GM19240 (cell line): ENCODE results near the gene FBXO3.
"Not testable (repeated sequence)": the region's sequence is repeated elsewhere in the genome, so short reads cannot be mapped to it uniquely, and the experiment has no call there.

Experiments used
- DNase-seq: peaks from one replicate; pipeline ENCODE4 v3.0.0; 2011; ENCODE audit warnings: low spot score; ENCODE audit not compliant: insufficient read length

Gene FBXO3

DNA sequence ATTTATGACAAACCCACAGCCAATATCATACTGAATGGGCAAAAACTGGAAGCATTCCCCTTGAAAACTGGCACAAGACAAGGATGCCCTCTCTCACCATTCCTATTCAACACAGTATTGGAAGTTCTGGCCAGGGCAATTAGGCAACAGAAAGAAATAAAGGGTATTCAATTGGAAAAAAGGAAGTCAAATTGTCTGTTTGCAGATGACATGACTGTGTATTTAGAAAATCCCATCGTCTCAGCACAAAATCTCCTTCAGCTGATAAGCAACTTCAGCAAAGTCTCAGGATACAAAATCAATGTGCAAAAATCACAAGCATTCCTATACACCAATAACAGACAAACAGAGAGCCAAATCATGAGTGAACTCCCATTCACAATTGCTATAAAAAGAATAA lies 46.8 kb downstream of the FBXO3 start:
- DNase-seq, result not testable (repeated sequence)

DNA sequence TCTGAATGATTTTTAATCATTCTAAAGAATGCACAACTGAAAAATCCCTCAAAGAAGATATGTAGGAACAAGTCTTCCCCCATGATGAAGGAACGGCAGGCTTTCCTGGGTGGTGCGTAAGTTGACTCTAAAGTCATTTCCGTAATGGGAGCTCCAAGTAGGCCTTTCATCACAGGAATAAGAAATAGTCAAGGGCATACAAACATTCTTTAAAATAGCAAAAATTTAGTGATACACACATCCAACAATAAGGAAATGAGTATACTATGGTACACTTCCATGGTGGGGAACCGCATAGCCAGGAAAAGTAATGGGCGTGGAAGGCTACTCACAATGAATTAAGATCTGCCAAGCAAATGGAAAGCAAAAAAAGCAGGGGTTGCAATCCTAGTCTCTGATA lies 48.8 kb downstream of the FBXO3 start:
- no peak for DNase-seq

DNA sequence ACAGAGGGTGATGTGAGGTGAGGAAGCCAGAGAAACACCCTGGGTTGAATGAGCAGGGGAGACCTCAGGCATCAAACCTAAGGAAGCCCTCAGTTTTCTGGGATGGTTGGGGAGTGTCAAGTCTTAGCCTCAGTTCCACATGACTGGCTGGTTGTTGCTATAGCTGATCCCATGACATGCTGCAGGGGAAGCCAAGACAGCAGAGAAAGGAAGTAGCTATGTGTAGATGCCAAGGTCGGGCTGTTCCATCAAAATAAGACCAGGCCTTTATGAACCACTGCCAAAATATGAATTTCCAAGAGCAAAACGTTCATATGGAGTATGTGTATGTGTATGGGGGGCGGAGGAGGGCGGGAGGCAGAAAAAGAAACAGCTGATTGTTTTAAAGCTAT lies 49.7 kb downstream of the FBXO3 start:
- no peak for DNase-seq

DNA sequence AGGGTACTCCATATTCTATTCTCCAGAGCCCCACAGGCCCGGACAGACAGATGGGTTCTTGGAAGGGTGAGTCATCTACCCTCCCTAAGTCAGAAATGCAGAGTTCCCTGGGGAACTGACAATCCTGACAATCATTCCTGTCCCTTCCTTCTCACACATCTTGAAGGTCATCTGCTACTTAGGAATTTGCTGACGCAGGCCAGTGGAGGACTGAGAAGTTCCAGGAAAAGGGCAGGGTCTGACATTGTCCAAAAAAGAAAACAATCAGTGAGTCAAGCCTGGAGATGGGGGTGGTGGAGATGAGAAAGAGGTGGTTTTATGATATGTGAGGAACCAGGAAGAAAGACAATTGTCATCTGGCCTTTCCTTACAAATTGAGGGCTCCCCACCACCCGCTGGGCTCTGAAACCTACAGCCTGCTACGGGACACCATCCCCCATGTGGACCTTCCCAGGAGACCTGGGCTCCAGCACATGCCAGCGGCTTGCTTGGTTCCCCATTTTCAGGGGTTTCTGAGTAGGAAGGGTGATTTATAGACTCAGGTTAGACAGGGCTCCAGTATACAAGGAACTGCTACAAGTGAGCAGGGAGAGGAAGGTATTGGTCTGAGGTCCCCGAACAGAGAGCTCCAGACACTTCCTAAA lies 51.0 kb downstream of the FBXO3 start:
- DNase-seq, result no peak

DNA sequence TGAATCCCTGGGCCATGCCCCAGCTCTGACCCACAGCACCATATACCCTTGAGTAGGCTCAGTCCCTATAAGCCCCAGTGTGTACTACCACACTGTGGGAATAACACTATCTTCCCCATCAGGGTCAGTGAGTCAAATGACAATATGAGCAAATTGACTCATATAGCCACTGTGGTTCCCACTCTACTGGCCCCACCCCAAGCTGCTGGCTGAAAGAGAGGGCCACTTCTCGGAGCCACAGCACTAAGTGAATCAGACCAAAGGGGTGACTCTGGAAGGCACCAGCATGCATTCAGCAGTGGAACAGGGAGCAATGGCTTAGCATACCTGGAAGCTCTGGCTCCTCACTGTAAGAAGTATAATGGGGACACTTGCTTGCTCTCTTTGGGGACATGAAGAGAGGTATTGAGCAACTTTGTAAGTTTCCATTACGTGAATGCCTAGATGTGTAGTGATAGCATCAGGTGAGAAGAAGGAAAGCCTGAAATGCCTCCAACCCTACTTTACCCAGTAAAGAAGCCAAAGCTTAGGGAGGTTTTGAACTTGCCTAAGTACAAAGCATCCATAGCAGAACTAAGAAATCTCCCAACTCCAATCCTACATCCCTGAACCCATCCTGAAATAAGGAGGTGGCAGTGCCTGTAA lies 51.6 kb downstream of the FBXO3 start:
- DNase-seq, result peak; percentile 12

DNA sequence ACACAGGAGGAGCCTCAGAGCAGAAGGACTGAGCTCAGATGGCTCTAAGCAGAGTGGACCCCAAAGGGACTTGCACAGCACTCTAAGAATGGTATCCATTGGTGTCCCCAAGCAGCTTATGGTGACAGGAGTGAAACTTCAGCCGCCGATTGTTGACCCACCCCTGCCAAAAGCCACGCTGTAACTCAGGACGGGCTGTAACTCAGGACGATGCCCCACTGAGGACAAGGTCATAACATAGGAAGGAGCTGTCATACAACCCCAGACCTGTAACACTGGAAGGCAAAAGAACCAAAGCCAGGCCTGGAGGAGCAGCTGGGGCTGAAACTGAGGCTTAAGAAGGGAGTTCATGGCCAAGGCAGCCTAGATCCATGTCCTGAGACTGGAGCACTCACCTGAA lies 52.3 kb downstream of the FBXO3 start:
- DNase-seq, result no peak

DNA sequence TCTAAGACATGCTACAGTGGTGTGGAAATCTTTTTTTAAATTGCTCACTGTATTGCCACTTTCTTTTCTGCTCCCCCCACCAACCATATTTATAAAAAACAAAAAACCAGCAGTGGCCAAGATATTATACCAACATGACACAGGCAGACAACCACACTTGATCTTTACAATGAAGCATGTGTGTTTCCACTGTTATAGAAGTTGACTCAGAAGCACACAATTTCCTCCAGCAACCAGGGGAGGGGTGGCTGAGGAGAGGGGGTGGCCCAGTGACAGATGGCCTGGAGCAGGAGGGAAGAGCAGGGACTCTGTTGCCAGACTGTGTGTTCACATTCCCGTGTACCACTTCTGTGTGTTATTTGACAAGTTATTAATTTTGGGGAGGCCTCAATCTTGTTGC lies 52.9 kb downstream of the FBXO3 start:
- no peak for DNase-seq

DNA sequence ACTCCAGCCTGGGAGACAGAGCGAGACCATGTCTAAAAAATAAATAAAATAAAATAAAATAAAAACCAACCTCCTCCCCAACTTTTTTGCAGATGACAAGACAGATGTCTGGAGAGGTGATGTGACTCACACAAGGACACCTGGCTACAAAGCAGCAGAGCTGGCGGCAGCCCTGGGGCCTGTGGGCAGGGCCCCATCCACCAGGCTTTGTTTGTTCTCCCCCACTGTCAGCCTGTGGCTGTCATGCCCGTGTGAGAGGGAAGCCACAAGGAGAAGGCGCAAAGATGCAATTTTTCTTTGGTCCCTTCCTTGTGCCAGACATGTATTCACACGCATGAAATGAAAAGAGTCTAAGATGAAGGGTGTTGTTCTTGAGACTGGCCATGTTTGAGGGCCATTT lies 54.7 kb downstream of the FBXO3 start:
- DNase-seq, result no peak

DNA sequence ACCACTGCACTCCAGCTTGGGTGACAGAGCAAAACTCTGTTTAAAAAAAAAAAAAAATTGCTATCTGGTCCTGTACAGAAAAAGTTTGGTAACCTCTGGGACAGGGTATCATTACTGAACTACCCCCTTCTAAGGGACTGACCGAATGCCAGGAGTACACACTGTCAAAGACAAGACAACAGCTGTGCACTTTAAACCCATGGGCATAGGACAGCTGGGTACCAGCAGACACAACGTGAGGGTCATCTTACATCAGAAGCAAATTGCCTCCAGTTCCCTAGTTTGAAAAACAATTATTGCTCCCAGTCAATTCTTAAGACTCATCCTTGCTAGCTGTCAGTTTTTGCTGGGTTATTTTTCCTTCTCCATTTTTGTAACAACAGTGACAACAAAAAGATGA lies 55.9 kb downstream of the FBXO3 start:
- DNase-seq, result no peak

DNA sequence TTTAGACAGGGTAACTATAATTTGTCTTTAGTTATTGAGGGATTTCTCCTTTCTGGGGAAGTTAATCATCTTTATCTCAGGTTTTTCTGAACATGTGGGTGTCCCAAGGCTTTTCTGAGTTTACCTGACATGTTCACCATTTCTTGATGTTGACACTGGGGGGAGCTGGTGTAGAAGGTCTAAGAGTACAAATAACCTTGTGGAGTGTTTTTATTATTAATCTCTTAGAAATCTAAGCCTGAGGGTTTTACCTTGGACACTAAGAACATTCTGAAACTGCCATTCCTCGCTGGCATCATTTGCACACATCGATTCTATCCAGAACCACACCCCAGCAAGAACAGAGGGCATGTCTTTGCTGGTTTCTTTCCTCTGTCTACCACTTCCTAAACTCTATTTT lies 58.1 kb downstream of the FBXO3 start:
- no peak for DNase-seq

DNA sequence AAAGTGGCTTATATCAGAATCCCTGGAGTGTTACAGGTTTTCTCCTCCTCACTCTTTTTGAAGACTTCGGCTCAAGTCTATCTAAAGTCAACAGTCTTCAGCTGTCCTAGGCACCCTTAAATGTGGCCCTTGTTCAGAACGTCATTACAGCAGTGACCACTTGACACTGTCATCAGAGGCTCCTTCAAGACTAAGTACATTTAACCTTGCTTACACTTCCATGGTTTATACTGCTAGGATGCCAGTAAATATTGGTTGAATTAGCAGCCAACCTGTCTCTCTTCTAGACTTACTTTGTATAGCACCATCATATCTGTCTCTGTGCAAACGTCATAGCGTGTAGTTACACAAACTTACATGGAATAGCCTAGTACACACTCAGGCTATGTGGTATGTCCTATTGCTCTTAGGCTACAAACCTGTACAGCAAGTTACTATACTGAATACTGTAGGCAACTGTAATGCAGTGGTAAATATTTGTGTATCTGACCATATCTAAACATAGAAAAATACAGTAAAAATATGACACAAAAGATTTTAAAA lies 60.4 kb downstream of the FBXO3 start:
- no peak for DNase-seq

DNA sequence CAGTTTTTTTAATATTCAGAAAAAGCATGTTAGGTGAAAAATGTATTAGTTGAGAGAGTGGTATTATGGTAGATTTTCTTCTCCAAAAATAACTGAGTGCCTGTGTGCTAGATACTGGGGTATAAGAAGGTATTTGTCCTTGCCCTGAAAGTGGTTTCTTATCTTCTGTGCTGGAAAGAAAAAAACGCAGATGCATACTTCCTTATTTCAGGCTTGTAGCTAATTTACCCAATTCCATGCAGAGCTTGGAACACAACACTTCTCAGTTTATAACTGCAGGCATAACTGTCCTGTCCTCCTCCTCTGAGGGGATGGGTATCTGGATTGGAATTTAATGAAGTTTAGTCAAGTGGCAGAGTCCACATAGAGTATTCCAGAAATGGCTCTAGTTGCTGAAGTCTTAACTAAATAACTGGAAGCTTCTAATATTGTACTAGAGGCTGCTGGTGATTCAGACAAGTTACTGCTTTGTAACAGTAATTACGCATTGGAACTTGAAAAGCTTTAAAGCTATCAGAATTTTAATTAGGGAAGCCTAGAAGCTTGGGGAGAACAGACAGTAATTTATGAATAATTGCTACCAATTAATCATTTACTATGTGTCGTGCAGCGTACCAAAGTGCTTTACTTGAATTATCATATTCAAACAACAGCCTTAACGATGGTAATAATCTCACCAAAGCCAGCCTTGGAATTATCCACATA lies 61.0 kb downstream of the FBXO3 start:
- DNase-seq, result no peak

DNA sequence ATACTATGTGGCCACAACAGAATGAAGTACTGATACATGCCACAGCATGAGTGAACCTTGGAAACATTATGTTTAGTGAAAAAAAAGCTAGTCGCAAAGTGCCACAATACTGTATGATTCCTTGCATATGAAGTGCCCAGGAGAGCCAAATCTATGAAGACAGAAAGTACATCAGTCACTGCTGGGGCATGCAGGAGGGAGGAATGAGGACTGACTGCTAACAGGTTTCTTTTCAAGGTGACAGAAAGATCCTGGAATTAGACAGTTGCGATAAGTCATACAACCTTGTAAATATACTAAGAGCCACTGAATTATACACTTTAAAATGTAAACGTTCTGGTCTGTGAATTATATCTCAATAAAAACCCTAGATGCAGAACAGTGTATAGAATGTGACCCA lies 61.9 kb downstream of the FBXO3 start:
- no peak for DNase-seq

DNA sequence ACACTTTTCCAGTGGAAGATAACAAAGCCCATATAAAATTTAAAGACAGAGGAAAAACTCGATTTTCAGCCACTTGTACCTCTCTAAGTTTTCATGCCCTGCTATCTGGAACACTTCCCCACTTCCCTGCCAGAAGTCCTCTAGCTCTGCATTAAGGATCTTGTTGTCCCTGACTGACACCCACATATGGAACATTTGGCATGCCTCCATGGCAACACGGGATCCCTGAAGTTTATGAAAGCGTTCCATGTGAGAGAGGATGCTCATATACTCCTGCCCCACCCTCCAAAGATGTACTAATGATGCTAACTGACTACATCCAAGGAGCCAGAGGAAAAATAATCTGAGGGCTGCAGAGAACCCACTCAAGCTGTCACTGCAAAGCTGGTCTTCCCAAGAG lies 64.9 kb downstream of the FBXO3 start:
- no peak for DNase-seq

DNA sequence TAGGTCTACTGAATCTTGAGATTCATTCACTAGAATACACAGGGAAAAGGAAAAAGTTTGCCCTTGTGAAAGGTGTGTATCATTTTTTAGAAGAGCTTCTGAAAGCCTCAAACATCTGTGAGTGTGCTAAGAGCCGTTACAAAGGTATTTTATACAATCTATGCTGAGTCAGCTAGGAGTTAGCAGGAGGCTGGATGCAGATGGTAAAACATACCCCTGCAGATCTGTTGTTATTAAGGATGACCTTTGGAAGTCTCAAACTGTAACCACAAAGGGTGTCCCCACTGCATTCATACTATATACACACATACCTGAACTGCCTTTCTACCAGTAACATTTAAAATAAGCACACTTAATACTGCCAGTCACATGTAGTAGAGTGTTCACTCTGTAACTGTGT lies 65.3 kb downstream of the FBXO3 start:
- DNase-seq, result no peak

DNA sequence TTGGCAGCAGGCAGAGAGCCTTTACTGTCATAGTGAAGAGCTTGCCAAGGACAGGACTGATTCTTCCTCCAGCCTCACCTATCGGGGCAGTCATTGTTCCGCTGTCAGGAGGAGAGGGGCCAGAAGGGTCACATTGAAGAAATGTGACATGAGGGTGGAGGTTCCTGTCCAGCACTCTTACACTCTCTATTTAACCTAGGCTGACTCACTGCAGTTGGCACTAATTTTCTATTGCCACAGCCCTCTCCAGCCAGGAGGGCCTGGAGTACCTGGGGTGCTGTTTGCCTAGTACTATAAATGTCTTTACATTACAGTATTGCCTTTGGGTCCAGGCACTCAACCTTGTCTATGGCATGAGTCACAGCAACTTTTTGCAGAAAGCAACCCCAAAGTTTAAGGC lies 66.5 kb downstream of the FBXO3 start:
- not testable (repeated sequence) for DNase-seq

DNA sequence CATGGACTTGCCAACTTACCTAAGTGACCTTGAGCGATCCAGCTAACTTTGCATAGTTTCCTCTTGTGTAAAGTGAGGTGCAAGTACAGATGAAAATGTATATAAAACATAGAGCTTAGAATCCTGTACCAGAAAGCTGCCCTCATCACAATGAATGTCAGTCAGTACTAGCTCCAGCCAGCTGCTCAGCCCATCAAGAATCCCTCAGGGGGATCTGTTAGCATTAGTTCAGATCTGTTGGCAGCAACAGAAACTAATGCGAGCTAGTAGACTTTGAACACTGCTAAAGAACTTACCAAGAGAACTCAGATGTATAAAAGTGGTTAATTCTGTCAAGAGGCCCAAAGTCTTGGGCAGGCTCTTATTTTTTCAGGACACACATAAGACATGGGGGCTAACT lies 67.4 kb downstream of the FBXO3 start:
- DNase-seq, result no peak

DNA sequence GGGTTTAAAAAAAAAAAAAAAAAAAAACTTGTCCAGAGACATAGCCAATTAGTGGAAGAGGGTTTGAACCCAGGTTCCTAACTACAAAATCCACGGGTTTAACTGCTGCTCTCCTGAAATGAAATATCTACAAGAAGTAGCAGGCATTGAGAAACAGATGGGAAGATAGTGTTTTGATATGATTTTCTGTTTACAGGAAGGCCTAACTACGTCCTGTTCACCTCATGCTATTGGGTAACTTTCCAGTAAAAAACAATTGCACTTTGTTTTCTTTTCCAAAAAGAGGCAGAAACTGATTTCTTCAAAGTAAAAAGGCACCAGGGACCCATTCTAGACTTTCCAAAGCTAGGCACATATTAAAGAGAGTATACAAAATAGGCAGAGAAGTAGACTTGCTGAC lies 67.8 kb downstream of the FBXO3 start:
- no peak for DNase-seq

DNA sequence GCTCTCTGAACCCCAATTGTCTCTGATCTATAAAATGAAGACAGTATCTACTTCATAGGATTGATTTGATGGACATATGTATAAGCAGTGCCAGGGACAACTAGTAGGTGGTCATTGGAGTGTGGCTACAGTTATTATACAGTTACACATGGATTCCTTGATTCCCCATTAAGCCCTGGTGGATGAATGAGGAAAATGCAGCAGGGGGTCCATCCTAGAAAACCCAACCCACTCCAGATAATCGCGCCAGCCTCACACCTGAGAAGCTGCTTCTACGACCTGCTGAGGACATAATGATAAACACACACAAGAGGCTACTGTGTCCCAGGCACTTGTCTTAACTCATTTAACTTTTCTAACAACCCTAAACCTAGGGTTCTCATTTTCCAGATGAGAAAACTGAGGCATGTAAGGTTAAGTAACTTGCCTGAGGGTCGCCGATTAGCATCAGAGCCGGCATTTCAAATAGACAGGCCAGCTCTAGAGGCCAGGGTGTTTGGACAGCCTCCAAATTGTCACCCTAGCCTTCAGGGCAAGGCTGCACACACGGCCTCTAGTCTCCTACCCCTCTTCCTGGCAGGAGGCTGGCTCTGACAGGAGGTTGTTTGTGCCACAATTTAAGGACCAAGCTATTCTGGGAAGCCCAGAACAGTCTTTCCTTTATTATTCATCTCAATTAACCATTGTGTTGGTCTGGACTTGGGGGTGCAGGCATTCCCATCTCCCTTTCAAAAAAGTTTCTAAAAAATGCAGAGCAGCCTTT lies 69.9 kb downstream of the FBXO3 start:
- no peak for DNase-seq

DNA sequence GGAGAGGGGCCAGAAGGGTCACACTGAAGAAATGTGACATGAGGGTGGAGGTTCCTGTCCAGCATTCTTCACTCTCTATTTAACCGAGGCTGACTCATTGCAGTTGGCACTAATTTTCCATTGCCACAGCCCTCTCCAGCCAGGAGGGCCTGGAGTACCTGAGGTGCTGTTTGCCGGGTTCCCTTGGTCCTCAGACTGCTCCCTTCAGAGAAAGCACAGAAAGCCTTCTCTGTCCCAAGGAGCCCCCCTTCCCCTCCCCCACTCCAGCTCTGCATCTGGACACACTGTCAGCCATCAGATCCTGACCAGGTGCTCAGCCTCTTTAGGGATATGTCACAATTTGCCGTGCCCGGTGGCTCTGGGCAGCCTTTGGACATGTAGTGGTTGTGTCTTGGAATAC lies 70.5 kb downstream of the FBXO3 start:
- no peak for DNase-seq

DNA sequence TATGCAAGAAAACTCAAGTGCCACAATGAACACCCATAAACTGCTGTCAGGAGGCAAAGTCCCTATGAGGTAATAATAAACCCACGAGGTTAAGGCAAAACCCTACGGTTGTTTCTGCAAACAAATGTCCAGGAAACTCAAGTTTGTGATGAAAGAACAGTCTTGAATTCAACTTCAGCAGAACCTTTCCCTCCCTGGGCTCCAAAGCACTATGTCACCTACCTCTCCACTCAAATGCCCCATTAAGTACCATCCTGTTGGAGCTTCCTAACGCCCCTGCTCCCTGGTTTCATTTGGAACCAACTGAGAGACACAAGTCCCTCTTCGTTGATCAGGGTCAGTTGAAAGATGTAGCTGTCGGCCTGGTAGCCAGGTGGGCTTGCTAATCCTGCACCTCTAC lies 71.1 kb downstream of the FBXO3 start:
- no peak for DNase-seq
